Endothelial cell of umbilical vein (primary cell): ENCODE data around the gene EZR. TPM values are rescaled to one million over a fixed set of nuclear protein-coding genes. Genes with fewer than 3 reads are reported as not detected.

Experiments
- BruUV-seq: library from RNA; stranded (reverse); fragments of 400-500 nt; replicated peaks from 2 replicates; lab custom pipeline; 2021; lab: Mats Ljungman, UMichigan
- CTCF ChIA-PET: fragments of 300-600, 350-600 bp; sonication (Branson Sonifier 250); formaldehyde crosslinking; loops from one replicate; lab custom pipeline; 2021; ENCODE audit warnings: antibody characterized with exemption, inconsistent platforms; lab: Charles Lee
- POLR2A ChIA-PET: fragments of 300-600, 350-600 bp; sonication (Branson Sonifier 250); formaldehyde crosslinking; loops from one replicate; lab custom pipeline; 2021; ENCODE audit warnings: antibody characterized with exemption, inconsistent platforms; lab: Charles Lee
- DNase-seq: peaks from one replicate; pipeline ENCODE4 v3.0.0-alpha.2; 2011; ENCODE audit warnings: low read depth, low spot score
- FAIRE-seq: peaks from 2 replicates; lab custom pipeline; 2011; peaks lifted over from hg19 to GRCh38; lab: Jason Lieb, UNC
- H2AFZ ChIP-seq: 2 replicates; pipeline ENCODE4 v1.6.0; 2012; ENCODE audit warnings: low read depth, low read length, control low read depth, inconsistent platforms
- H3K27ac ChIP-seq: 2 replicates; pipeline ENCODE4 v1.5.1; 2011; ENCODE audit warnings: low read depth, mild to moderate bottlenecking, control low read depth, low read length, moderate library complexity; ENCODE audit not compliant: insufficient read depth
- H3K27me3 ChIP-seq, 2 experiments: 2 replicates each; pipeline versions ENCODE4 v1.6.0 to v1.6.1; 2011; ENCODE audit warnings: low read length in 2 of 2, mixed read lengths in 1 of 2; ENCODE audit not compliant: control insufficient read depth in 2 of 2, insufficient read depth in 2 of 2
- H3K36me3 ChIP-seq, 2 experiments: 2 replicates in 1 of 2; 3 replicates in 1 of 2; pipeline ENCODE4 v1.5.1; 2011; ENCODE audit warnings: low read length in 2 of 2, mild to moderate bottlenecking in 1 of 2, moderate library complexity in 1 of 2; ENCODE audit not compliant: control insufficient read depth in 2 of 2, insufficient read depth in 2 of 2; ENCODE audit errors: extremely low read depth in 1 of 2
- H3K4me1 ChIP-seq: 3 replicates; pipeline ENCODE4 v1.5.1; 2011; ENCODE audit warnings: mild to moderate bottlenecking, low read length; ENCODE audit not compliant: control insufficient read depth, insufficient read depth; ENCODE audit errors: extremely low read depth
- H3K4me2 ChIP-seq: 2 replicates; pipeline ENCODE4 v1.6.1; 2011; ENCODE audit warnings: low read length, control low read depth, mixed read lengths; ENCODE audit not compliant: insufficient read depth
- H3K4me3 ChIP-seq, 3 experiments: fragments of 200-600 bp in 1 of 3; sonication (generic), shearing (Covaris generic) in 1 of 3; replicated peaks in 1 of 3; 2 replicates each; pipeline ENCODE4 v1.5.1; 2011 to 2016; ENCODE audit warnings: control low read depth in 3 of 3, low read length in 3 of 3, mild to moderate bottlenecking in 2 of 3, inconsistent platforms in 1 of 3, low read depth in 1 of 3, moderate library complexity in 1 of 3; ENCODE audit not compliant: insufficient read depth in 1 of 3
- H3K79me2 ChIP-seq: 2 replicates; pipeline ENCODE4 v1.6.0; 2012; ENCODE audit warnings: low read length, inconsistent platforms; ENCODE audit not compliant: control insufficient read depth, insufficient read depth
- H3K9ac ChIP-seq: replicated peaks from 2 replicates; pipeline ENCODE3; 2011; ENCODE audit warnings: low read length, control low read depth; ENCODE audit not compliant: insufficient read depth; ENCODE audit errors: extremely low read depth
- H3K9me1 ChIP-seq: replicated peaks from 3 replicates; pipeline ENCODE4 v1.6.0; 2011; ENCODE audit warnings: mild to moderate bottlenecking, low read length; ENCODE audit not compliant: control insufficient read depth, insufficient read depth; ENCODE audit errors: extremely low read depth
- H3K9me3 ChIP-seq: replicated peaks from 2 replicates; pipeline ENCODE4 v1.5.1; 2012; ENCODE audit warnings: low read length, inconsistent platforms; ENCODE audit not compliant: control insufficient read depth, insufficient read depth
- H4K20me1 ChIP-seq: replicated peaks from 2 replicates; pipeline ENCODE3; 2011; ENCODE audit warnings: mild to moderate bottlenecking, low read length; ENCODE audit not compliant: control insufficient read depth, insufficient read depth; ENCODE audit errors: extremely low read depth
- FOS ChIP-seq: IDR thresholded peaks from 2 replicates; pipeline ENCODE4 v1.6.1; 2011; ENCODE audit warnings: mild to moderate bottlenecking, low read length, moderate library complexity, borderline replicate concordance; ENCODE audit not compliant: insufficient read depth
- dilution Hi-C: fragments of 300-500 bp; cut with MboI; formaldehyde crosslinking; loops from one replicate; pipeline ENCODE4 v1.15.0; 2019; ENCODE audit warnings: low sequenced_read_pairs; ENCODE audit not compliant: extremely low pct_ligation_motif_present
- intact Hi-C: fragments of 100-400 bp; cut with micrococcal nuclease; formaldehyde crosslinking; loops from one replicate; pipeline ENCODE4 v1.10.0; 2022
- polyA plus RNA-seq, 4 experiments: library from polyadenylated mRNA; depleted of rRNA in 3 of 4; stranded (reverse) in 3 of 4; unstranded in 1 of 4; fragments of >200 nt; gene quantifications; 2 replicates each; pipeline versions ENCODE4 v1.2.1 to v1.2.3, GENCODE V29; 2011 to 2012; ENCODE audit warnings: missing spikeins in 1 of 4
- total RNA-seq: library from RNA; stranded (reverse); gene quantifications from 2 replicates; pipeline ENCODE4 v1.2.3, GENCODE V29; 2021
- TF ChIP-seq, protein P1 (sequence below), 2 donors: IDR thresholded peaks; 1 replicate in 1 of 2; 2 replicates in 1 of 2; pipeline ENCODE4 v1.5.1; 2011; ENCODE audit warnings: low read length in 2 of 2, mild to moderate bottlenecking in 2 of 2, moderate library complexity in 2 of 2, control low read depth in 1 of 2, inconsistent platforms in 1 of 2, low read depth in 1 of 2; ENCODE audit not compliant: insufficient read depth in 1 of 2; ENCODE audit errors: extremely low read depth in 1 of 2

The EZR gene
- total and polyA plus RNA-seq, 2 donors (not counting 3 experiments of a cell fraction or from before 2014, with no cell fraction given): 58.5 to 108 TPM

DNA sequence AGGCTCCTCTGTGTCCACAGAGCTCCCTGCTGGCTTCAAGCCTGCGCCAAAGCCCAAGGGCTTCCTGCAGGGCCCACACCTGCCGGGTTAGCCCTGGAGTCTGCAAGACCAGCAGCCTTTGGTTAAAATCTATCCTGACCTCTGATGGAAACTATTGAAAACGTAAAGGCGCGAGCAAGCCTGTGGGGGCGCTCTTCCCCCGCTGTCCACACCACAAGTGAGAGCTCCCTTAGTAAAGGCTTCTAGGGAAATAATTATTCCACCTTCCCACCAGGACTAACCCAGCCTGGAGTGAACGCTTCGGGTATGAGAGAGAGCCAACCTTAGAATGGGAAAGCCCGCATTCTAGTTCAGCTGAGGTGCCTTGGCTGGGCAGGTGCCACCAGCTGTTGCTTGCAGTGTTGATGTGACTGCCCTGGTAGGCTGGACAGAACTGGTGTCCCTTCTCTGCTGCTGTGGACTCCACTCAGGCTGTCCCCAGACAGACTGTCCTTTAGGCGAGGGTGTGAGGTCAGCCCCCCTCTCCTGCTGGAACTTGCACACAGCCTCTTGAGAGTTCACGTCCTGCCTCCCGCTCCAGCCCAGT lies 100.6 kb downstream of the EZR start:
- Histone ChIP-seq H3K27ac (no peak overlapping the region), H3K9me1 (no peaks in the 10 kb centered on the region), H3K36me3 (no peaks in the 10 kb centered on the region), H3K27me3 (no peaks in the 10 kb centered on the region), H3K79me2 (no peaks in the 10 kb centered on the region), H3K4me3 (no peak overlapping the region), H3K9ac (no peak overlapping the region), H4K20me1 (no peaks in the 10 kb centered on the region), H3K4me2 (no peak overlapping the region), H3K9me3 (no peaks in the 10 kb centered on the region), H3K4me1 (peaks cover 13% of the 10 kb centered on the region), H2AFZ (no peak overlapping the region)
- intact Hi-C loops (no loop called here), dilution Hi-C loops (no loop called here)
- CTCF ChIA-PET: interaction anchor here (0.6 to 2.8 kb wide), 33 partner anchors 9 to 504 kb away, joined by 3 to 51 read pairs (median 4); partner anchors contain the start of gene RSPH3
- TF ChIP-seq, protein P1, sequence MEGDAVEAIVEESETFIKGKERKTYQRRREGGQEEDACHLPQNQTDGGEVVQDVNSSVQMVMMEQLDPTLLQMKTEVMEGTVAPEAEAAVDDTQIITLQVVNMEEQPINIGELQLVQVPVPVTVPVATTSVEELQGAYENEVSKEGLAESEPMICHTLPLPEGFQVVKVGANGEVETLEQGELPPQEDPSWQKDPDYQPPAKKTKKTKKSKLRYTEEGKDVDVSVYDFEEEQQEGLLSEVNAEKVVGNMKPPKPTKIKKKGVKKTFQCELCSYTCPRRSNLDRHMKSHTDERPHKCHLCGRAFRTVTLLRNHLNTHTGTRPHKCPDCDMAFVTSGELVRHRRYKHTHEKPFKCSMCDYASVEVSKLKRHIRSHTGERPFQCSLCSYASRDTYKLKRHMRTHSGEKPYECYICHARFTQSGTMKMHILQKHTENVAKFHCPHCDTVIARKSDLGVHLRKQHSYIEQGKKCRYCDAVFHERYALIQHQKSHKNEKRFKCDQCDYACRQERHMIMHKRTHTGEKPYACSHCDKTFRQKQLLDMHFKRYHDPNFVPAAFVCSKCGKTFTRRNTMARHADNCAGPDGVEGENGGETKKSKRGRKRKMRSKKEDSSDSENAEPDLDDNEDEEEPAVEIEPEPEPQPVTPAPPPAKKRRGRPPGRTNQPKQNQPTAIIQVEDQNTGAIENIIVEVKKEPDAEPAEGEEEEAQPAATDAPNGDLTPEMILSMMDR (IDR thresholded peaks at IDR 0.05; ENCODE audit: extremely low read depth in 1 of 2, insufficient read depth in 1 of 2, low read depth in 1 of 2, low read length in 2 of 2): peak; percentile 66 to 70
- TF ChIP-seq FOS: no peak
- no peak for FAIRE-seq
- BruUV-seq: no TSS peak
- POLR2A ChIA-PET: no interaction called here
- peak; percentile 44 for DNase-seq
